Motor neuron (in vitro differentiated cells): ENCODE results near the gene GPR82. TPM values are rescaled to one million over a fixed set of nuclear protein-coding genes. Genes with fewer than 3 reads are reported as not detected.

Experiments used
- ATAC-seq, 8 experiments: fragments of 200-7000 bp; cut with Tn5 transposase; replicated peaks in 6 of 8; 2 replicates each; pipeline ENCODE4 v1.8.0; 2021; ENCODE audit warnings: mild to moderate bottlenecking in 8 of 8, moderate library complexity in 8 of 8
- H3K27ac ChIP-seq, 2 donors: fragments of 250-450 bp; sonication (Bioruptor Pico); 2 replicates each; pipeline ENCODE4 v1.9.0; 2021; ENCODE audit warnings: antibody characterized with exemption in 2 of 2, mild to moderate bottlenecking in 2 of 2, moderate library complexity in 1 of 2
- H3K4me1 ChIP-seq, 2 donors: fragments of 250-450 bp; sonication (Bioruptor Pico); replicated peaks in 1 of 2; 2 replicates each; pipeline ENCODE4 v1.6.1; 2021; ENCODE audit warnings: antibody characterized with exemption in 2 of 2, mild to moderate bottlenecking in 2 of 2, moderate library complexity in 1 of 2
- H3K4me3 ChIP-seq, 5 donors: fragments of 250-450 bp; sonication (Bioruptor Pico); 2 replicates each; pipeline ENCODE4 v1.9.0; 2021; ENCODE audit warnings: antibody characterized with exemption in 5 of 5, mild to moderate bottlenecking in 5 of 5, moderate library complexity in 4 of 5
- WGBS, 10 experiments: fragments of 450-650 bp; shearing (Covaris generic); methylation state at CpG; one replicate each; pipeline ENCODE4 v1.0.0; 2022; 5-methylcytosine and 5-hydroxymethylcytosine counted together
- in situ Hi-C, 9 experiments: fragments of 400-800 bp; cut with MboI; loops; one replicate each; pipeline ENCODE4 v1.15.0; 2021; ENCODE audit warnings: low sequenced_read_pairs in 9 of 9, low pct_unique_long_range_greater_than_20kb in 2 of 9; ENCODE audit not compliant: unreplicated experiment in 9 of 9
- total RNA-seq, 8 experiments: library from RNA; unstranded; fragments of 300-600 nt; gene quantifications; 2 replicates each; pipeline versions ENCODE4 v1.2.3 to v1.2.4, GENCODE V29; 2022

Gene GPR82
- total RNA-seq, 8 experiments from 2014 or later, result 0.33 to 3.3 (median 0.82) TPM

DNA sequence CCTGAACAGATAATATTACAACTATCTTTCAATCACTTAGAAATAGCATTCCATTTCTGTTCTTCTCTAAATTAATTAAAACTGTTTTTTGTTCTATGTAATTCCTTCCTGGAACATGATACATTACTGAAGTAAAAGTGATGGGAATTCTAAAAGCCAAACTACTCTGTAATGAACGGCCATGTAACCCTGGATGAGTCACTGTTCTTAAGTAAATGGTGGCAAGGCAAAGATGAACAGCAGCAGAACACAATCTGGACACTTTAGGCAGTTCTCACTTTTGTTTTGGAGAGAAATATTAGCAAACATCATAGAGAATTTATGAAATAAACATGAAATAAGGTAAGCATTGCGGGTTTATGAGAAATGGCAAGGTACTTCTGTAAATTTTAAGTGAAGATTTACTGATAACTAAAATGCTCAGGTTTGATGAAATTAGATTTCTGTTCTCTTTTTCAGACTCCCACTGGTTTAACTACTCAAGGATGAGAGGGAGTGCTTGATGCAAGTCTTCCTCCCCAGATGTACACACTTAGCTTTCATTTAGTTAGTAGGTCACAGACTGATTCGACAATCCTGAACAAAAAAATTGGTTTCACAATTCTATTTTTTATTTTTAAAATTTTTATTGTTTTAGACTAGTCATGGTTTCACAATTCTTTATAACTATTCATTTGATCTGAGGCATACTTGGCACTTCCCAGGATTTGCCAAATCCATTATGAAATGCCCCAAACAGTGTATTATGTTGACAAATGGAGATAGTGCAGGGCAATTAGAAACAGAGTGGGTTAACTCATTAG is 964 bp upstream of the GPR82 start:
- Histone ChIP-seq H3K4me3 (no peak overlapping the region), H3K27ac (no peak overlapping the region), H3K4me1 (peaks cover 8 to 13% of the 10 kb centered on the region in 2 donors)
- 31 to 97% (median 69%) methylated on average over 2 to 3 of the region's 3 CpGs; no CpG with 5 or more reads in 5 of the 10 experiments for WGBS, 10 experiments
- in situ Hi-C loops, result no loop called here
- ATAC-seq, result no peak

DNA sequence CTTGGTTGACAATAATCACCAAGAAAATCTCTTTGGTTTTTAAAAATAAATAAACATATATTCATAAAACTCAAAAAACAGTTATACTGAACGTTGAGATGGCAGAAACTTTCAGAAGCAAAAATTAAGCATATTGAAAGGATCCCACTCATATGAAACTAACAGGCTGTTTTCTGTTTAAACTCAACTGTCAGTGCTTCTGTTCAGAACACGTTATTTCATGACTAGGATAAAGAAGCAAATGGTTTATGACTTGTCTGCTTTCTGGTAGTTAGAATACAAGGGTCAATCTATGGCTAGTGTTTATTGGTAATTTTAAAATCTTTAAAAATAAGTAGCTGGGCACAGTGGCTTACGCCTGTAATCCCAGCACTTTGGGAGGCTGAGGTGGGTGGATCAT is 4.1 kb downstream of the GPR82 start:
- in situ Hi-C loops, result loop anchor here in 1 of 9 experiments (25.0 kb wide), 1 partner anchor 166 kb away; no protein-coding TSS in a partner anchor
- WGBS, 10 experiments, result 30 to 100% (median 80%) methylated on average over 1 to 3 of the region's 3 CpGs; no CpG with 5 or more reads in 5 of the 10 experiments
- no peak for ATAC-seq
- Histone ChIP-seq H3K4me1 (no peaks in the 10 kb centered on the region), H3K27ac (no peak overlapping the region), H3K4me3 (no peak overlapping the region)

DNA sequence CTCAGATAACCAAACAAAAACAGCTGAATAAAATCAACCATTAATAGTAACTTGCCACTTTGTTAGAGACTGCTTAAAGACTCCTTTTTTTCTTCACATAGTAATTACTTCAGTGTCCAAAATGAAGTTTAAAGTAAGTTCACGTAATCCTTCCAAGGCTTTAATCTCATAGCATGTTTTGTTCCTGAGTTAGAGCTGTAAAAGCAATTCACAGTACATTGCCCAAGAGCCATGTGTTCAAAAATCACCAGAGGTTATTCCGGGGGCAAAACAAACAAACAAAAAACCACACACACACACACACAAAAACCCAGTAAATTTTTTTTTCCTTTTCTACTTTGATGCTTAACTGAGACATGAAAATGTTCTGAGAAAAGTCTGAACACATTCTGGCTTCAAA is 6.1 kb downstream of the GPR82 start:
- Histone ChIP-seq H3K27ac (no peak overlapping the region), H3K4me1 (no peaks in the 10 kb centered on the region), H3K4me3 (no peak overlapping the region)
- in situ Hi-C loops, result loop anchor here in 1 of 9 experiments (25.0 kb wide), 1 partner anchor 168 kb away; no protein-coding TSS in a partner anchor
- ATAC-seq, result no peak
- WGBS, 10 experiments, result 0 to 100% (median 81%) methylated on average over 1 to 2 of the region's 2 CpGs; no CpG with 5 or more reads in 6 of the 10 experiments

DNA sequence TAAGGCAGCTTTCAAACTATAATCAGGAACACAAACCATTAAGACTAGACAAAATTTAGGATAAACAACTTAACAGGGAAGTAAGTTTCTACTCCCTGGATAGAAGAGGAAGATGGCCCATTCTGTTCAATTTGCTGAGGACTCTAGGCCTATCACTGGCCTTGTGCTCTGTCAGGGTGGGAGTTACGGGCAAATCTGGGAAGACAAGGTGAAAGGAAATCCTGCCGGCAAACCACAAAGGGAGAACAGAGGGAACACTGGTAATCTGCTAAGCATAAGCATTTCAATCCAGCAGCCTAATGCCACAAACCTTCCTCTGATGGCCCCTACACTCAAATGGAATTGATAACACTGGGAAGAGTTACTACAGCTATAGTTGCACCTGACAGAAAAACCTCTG is 8.3 kb downstream of the GPR82 start:
- ATAC-seq, result no peak
- 80 to 100% methylated on average over 1 to 2 of the region's 2 CpGs; no CpG with 5 or more reads in 8 of the 10 experiments for WGBS, 10 experiments
- Histone ChIP-seq H3K27ac (no peak overlapping the region), H3K4me1 (no peaks in the 10 kb centered on the region), H3K4me3 (no peak overlapping the region)
- in situ Hi-C loops, result loop anchor here in 1 of 9 experiments (25.0 kb wide), 1 partner anchor 170 kb away; no protein-coding TSS in a partner anchor

DNA sequence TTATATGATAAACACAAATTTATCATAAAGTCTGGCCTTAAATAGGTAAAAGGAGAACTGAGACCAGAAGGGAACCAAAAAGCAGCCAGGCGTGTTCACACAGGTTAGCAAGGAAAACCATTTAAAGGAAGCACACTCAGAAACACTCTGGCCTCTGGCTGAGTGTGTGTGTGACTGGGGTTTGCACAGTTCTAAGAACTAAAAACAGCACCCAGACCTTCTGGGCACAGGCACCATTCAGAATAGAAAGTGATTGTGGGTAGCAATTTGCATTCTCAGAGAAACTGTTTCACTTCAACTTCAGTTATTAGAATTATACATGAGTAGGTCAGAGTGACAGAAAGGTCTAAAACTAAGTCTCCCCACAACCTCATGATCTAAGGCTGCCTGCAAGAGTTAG is 10.0 kb downstream of the GPR82 start:
- Histone ChIP-seq H3K27ac (no peak overlapping the region), H3K4me3 (no peak overlapping the region), H3K4me1 (no peaks in the 10 kb centered on the region)
- WGBS, 10 experiments, result 50 to 100% (median 89%) methylated on average over 1 of the region's 1 CpG; no CpG with 5 or more reads in 6 of the 10 experiments
- ATAC-seq, result no peak
- in situ Hi-C loops, result loop anchor here in 1 of 9 experiments (25.0 kb wide), 1 partner anchor 172 kb away; no protein-coding TSS in a partner anchor

DNA sequence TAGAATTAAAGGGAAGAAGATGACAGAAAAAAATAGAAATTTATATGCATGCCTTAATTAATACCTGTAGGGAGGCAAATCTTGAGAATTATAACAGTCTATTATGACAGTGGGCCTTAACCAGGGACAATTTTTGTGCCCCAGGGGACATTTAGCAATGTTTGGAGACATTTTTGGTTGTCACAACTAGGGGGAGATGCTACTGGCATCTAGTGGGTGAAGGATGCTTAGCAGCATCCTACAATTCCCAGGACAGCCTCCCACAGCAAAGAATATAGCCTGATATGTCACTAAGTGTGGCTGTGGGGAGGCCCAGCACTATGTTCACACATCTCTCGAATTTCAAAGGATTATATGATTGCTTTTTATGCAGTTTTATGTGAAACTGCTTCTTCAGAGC is 10.5 kb downstream of the GPR82 start:
- 0% methylated on average over 1 of the region's 1 CpG; no CpG with 5 or more reads in 8 of the 10 experiments for WGBS, 10 experiments
- H3K4me3 ChIP-seq, result no peak overlapping the region
- peak in 4 of 8 experiments; percentile 34 to 68 (median 50) for ATAC-seq
- H3K4me1 ChIP-seq, result no peaks in the 10 kb centered on the region
- H3K27ac ChIP-seq, result no peak overlapping the region
- in situ Hi-C loops, result loop anchor here in 1 of 9 experiments (25.0 kb wide), 1 partner anchor 172 kb away; no protein-coding TSS in a partner anchor

DNA sequence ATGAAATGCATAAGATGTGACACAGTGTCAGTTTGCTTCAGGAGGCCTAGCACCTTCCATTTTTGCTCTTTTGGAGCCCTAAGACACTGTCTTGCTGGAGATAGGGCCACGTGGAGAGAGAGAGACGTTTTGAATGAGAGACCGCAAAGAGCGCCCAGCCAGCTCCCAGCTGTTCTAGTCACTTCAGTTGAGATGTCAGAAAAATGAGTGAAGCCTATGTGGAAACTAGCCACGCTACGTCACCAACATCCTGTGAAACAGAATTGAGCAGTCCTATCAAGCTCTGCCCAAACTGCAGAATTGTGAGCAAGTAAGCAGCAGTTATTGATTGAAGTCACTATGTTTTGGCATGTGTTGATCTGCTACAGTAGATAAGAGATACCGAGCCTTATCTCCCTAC is 13.1 kb downstream of the GPR82 start:
- no peak overlapping the region for H3K4me3 ChIP-seq
- WGBS, 10 experiments, result 60 to 100% (median 100%) methylated on average over 1 to 3 of the region's 7 CpGs; no CpG with 5 or more reads in 4 of the 10 experiments
- ATAC-seq, result no peak
- no peak overlapping the region for H3K27ac ChIP-seq
- in situ Hi-C loops, result loop anchor here in 1 of 9 experiments (25.0 kb wide), 1 partner anchor 175 kb away; no protein-coding TSS in a partner anchor
- no peaks in the 10 kb centered on the region for H3K4me1 ChIP-seq

DNA sequence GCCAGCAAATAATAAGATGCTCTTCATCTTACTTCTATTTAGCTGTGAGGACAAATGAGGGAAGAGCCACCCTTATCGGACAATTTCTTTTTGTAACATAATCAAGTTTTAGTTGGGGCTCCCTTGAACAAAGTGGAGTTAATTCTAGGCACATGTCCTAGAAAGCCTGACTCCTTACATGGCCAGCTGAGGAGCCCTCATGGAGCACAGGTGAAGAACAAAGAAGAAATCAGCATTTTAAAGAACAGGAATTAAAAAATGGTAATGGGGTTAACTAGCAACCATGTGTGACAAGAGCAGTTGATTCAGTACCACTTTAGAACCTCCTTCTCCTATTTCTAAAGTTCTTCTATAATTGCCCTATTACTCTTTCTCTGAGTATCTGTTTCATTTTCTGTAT is 15.9 kb downstream of the GPR82 start:
- in situ Hi-C loops, result loop anchor here in 1 of 9 experiments (25.0 kb wide), 1 partner anchor 178 kb away; no protein-coding TSS in a partner anchor
- H3K27ac ChIP-seq, result no peak overlapping the region
- ATAC-seq, result no peak
- no peak overlapping the region for H3K4me3 ChIP-seq
- WGBS, 10 experiments, result 15 to 100% (median 29%) methylated on average over 1 of the region's 1 CpG; no CpG with 5 or more reads in 6 of the 10 experiments
- no peaks in the 10 kb centered on the region for H3K4me1 ChIP-seq

DNA sequence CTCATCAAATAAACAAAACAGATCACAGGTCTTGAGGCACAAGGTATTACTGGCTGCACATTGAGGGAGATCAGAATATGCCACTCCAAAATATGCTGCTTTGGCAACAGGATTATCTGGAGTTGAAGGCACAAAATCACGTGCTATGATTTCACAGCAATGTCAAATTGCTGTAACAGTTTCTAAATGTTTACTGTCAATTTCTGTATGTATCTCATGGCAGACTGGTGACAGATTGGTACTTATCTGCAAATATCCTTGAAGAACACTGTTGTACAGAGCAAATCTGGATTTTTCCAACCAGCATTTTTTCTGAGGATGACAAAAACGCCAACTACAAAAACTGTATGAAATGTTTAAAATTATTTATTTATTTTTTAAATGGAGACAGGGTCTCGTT is 26.7 kb downstream of the GPR82 start:
- no peak for ATAC-seq
- WGBS, 10 experiments, result 17 to 100% (median 95%) methylated on average over 1 to 3 of the region's 3 CpGs; no CpG with 5 or more reads in 6 of the 10 experiments
- no peaks in the 10 kb centered on the region for H3K4me1 ChIP-seq
- H3K4me3 ChIP-seq, result no peak overlapping the region
- no peak overlapping the region for H3K27ac ChIP-seq
- in situ Hi-C loops, result no loop called here

DNA sequence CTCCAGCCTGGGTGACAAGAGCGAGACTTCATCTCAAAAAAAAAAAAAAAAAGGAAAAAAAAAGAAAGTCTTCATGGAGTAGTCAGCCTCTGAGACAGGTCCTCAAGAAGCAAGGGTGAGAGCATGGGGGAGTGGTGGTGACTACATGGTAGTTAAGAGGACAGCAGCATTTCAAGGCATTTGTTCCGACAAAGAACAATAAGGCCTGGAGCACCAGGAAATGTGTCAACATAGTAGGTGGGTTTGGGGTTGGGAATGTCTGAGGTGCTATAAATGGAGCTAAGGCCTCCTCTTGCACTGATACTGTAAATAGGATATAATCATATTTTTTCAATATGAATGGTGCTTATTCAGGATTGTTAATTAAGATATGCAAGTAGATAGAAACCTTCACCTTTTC is 34.4 kb downstream of the GPR82 start:
- in situ Hi-C loops, result no loop called here
- Histone ChIP-seq H3K27ac (no peak overlapping the region), H3K4me1 (no peaks in the 10 kb centered on the region), H3K4me3 (no peak overlapping the region)
- no peak for ATAC-seq
- 64 to 100% (median 83%) methylated on average over 1 to 2 of the region's 2 CpGs; no CpG with 5 or more reads in 7 of the 10 experiments for WGBS, 10 experiments

DNA sequence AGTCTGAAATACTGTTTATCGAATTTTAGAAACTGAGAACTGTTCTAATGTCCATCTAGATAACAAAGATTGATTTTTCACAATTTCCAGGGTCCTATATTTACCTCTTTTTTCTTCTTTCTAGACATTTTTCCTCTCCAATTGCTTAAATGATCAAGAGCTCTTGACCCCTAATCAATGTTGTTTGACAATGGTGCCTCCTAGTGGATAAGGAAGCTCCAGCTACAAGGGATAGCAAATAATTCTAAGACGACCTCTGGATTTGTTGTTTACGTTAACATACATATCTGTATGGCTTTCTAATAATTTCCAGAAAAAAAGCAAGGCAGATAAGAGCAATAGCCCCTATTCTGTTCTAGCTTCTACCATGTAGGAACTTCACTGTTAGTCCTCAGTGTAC is 35.8 kb downstream of the GPR82 start:
- H3K27ac ChIP-seq, result no peak overlapping the region
- in situ Hi-C loops, result no loop called here
- ATAC-seq, result peak in 1 of 8 experiments; percentile 36
- H3K4me3 ChIP-seq, result no peak overlapping the region
- WGBS, 10 experiments, result 0 to 89% (median 68%) methylated on average over 1 to 3 of the region's 3 CpGs; no CpG with 5 or more reads in 3 of the 10 experiments
- no peaks in the 10 kb centered on the region for H3K4me1 ChIP-seq

DNA sequence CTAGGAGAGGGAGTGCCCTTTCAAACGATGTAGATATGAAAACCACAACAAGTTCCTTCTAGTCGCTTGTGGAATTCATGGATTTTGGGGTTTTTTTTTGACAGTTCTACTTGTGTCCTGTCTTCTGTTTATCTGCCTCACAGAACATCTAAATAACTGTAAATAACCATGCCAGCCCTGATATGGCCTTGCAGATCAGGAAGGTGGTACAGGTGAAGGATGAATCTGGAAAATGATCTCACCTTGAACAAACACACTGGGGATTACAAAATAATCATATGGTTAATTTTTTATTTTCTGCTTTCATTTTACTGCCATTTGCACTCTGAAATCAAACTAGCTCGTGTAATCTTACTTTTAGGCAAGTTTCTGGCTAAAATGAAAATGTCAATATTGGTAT is 37.2 kb downstream of the GPR82 start:
- 20 to 93% (median 89%) methylated on average over 1 to 3 of the region's 3 CpGs; no CpG with 5 or more reads in 5 of the 10 experiments for WGBS, 10 experiments
- no peak overlapping the region for H3K27ac ChIP-seq
- in situ Hi-C loops, result no loop called here

DNA sequence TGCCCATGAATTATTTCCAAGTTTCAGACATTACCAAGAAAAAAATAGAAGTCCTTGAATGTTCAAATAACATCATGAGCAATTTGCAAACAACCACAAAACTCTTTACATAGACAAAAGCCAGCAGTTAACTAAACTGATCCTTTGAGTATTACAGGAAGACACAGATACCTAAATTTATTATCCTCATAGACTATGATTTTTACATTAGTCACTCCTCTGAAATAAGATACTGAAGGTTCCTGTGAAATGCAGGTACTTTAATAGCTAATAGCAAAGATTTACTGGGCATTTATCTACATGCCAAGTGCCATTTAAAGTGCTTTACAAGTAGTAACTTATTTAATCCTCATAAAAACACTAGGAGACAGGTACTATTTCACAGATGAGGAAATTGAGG is 37.7 kb downstream of the GPR82 start:
- H3K4me1 ChIP-seq, result no peaks in the 10 kb centered on the region
- ATAC-seq, result no peak
- no peak overlapping the region for H3K4me3 ChIP-seq
- H3K27ac ChIP-seq, result no peak overlapping the region
- in situ Hi-C loops, result no loop called here

More for the DNA sequence above, 37.2 kb downstream of the GPR82 start:
- Histone ChIP-seq H3K4me1 (no peaks in the 10 kb centered on the region), H3K4me3 (no peak overlapping the region)
- no peak for ATAC-seq
